ENCODE data around the gene APEX1.

DNA sequence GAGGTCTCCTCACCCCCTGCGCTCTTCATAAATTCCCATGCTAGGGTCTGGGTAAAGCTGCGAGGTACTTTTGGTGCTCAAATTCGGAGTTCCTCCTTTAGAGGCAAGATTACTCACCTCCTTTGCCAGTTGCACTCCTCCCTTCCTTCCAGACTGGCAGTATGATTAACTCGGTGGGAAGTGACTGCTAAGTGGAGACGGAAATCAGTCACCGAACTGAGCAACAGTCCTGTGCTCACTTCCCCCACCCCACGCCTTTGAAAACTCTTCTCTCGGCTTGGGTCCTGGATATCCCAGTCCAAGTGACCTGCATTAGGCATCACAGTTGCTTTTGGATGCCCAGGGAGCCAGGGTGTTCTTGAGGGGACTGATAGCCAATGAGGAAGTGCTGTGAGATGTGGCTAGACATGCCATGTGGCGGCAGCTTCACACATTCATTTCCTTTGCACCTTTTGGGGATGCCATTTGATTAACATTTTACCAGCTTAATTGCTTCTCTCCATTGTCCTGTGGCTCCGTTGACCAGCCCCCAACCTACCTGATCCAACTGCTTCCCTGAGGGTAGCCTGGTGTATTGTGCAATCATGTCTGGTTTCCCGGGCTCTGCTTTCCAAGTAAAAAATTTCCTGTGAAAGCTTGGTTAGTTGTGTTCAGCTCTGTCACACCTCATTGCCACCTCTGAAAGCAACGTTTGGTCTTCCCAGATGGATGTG, 15.0 kb downstream of the APEX1 start:
- TF ChIP-seq, protein P1, sequence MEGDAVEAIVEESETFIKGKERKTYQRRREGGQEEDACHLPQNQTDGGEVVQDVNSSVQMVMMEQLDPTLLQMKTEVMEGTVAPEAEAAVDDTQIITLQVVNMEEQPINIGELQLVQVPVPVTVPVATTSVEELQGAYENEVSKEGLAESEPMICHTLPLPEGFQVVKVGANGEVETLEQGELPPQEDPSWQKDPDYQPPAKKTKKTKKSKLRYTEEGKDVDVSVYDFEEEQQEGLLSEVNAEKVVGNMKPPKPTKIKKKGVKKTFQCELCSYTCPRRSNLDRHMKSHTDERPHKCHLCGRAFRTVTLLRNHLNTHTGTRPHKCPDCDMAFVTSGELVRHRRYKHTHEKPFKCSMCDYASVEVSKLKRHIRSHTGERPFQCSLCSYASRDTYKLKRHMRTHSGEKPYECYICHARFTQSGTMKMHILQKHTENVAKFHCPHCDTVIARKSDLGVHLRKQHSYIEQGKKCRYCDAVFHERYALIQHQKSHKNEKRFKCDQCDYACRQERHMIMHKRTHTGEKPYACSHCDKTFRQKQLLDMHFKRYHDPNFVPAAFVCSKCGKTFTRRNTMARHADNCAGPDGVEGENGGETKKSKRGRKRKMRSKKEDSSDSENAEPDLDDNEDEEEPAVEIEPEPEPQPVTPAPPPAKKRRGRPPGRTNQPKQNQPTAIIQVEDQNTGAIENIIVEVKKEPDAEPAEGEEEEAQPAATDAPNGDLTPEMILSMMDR (IDR thresholded peaks at IDR 0.05): no peak
- no peak for TF ChIP-seq POLR2A (IDR thresholded peaks at IDR 0.05)
